Epithelial cell of proximal tubule (primary cell): Measurements from ENCODE around the gene CEP128. TPM values are rescaled to one million over a fixed set of nuclear protein-coding genes. Genes with fewer than 3 reads are reported as not detected.

Experiments used
- DNase-seq: peaks from one replicate; pipeline ENCODE4 v3.0.0-alpha.2; 2011; ENCODE audit warnings: low read depth
- H3K4me3 ChIP-seq: 2 replicates; pipeline ENCODE4 v1.5.1; 2011; ENCODE audit warnings: low read depth, mild to moderate bottlenecking, low read length
- total RNA-seq: library from RNA; depleted of rRNA; stranded (reverse); fragments of >200 nt; gene quantifications from 2 replicates; pipeline ENCODE4 v1.2.3, GENCODE V29; 2015
- TF ChIP-seq, protein P1 (sequence below): conservative IDR thresholded peaks from 2 replicates; pipeline ENCODE4 v1.5.1; 2012; ENCODE audit warnings: low read depth, mild to moderate bottlenecking, low read length

Gene CEP128
- total RNA-seq, 1 donor from 2014 or later = 5.2 TPM

DNA sequence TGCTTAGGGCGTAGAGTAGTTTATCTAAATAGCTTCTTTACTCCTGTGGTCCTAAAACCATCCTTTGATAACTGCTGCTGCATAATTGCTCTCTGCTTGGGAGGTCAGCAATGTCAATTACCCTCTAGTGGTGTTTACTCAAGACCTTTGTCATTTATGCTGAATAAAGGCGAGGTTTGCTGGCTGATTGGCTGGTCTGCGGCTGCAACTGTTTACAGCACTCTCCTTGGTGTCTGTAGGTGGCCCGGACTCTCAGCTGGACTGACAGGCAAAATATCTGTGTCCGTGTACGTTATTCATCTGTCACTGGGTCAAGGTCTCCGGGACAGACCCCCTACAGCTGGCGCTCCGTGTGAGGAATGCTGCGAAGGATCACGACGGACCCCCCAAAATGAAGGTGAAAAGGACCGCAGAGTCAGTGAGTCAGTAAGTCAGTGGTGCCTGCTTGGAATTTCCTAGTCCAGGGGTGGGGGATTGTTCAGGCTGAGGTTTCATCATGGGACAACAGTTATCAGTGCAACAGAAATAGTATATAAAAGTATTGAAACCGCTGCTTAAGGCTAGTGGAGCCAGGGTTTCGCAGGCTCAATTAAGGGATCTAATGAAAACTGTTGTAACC lies 476.9 kb downstream of the CEP128 start:
- TF ChIP-seq, protein P1, sequence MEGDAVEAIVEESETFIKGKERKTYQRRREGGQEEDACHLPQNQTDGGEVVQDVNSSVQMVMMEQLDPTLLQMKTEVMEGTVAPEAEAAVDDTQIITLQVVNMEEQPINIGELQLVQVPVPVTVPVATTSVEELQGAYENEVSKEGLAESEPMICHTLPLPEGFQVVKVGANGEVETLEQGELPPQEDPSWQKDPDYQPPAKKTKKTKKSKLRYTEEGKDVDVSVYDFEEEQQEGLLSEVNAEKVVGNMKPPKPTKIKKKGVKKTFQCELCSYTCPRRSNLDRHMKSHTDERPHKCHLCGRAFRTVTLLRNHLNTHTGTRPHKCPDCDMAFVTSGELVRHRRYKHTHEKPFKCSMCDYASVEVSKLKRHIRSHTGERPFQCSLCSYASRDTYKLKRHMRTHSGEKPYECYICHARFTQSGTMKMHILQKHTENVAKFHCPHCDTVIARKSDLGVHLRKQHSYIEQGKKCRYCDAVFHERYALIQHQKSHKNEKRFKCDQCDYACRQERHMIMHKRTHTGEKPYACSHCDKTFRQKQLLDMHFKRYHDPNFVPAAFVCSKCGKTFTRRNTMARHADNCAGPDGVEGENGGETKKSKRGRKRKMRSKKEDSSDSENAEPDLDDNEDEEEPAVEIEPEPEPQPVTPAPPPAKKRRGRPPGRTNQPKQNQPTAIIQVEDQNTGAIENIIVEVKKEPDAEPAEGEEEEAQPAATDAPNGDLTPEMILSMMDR = no peak
- H3K4me3 ChIP-seq = no peak overlapping the region
- no peak for DNase-seq

DNA sequence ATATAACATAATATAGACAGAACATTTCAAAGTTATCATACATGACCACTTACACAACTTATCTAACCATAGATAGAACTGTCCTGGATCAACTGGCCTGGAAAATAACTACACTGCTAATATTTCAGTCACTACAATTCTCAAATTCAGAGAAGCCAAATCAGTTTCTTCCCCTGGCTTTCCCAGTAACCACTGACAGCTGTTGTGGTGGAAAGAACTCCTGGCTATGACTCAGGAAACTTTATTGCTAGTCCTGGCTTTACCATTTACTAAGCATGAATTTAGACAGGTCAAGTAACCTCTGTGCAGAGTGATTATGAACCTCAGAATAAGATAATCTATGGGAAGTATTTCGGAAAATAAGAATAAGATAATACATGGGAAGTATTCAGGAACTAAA lies 485.3 kb downstream of the CEP128 start:
- H3K4me3 ChIP-seq = no peak overlapping the region
- TF ChIP-seq, protein P1 = no peak
- no peak for DNase-seq

GRCh38 chr14:80455031-80455430 lies 486.5 kb downstream of the CEP128 start:
- no peak for DNase-seq
- peak overlapping the region; percentile 11 for H3K4me3 ChIP-seq
- TF ChIP-seq, protein P1 = no peak

GRCh38 chr14:80448267-80448666 lies 493.3 kb downstream of the CEP128 start:
- H3K4me3 ChIP-seq = no peak overlapping the region
- TF ChIP-seq, protein P1 = no peak
- DNase-seq = no peak

DNA sequence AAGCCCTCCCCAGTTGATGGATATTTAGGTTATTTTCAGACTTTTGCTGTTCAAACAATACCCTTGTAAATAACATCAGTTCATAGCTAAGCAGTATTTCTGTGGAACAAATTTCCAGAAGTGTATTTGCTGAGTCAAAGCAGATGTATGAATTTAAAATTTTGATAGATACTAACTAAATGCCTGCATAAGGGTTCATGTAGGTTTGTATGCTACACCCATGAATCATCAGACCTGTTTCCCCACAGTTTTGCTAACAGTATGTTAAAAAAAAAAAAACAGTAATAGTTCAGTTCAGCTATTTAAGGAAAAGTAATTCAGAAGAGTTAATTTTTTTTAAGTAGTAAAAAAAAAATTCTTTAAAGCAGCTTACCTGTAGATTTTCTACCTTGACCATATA lies 494.1 kb downstream of the CEP128 start:
- no peak overlapping the region for H3K4me3 ChIP-seq
- DNase-seq = no peak
- TF ChIP-seq, protein P1 = no peak

Other genes starting within 250 kb of the CEP128 start
- not detected in 2 replicates for gene TSHR, start 13.9 kb upstream of the CEP128 start, total RNA-seq